Liver (tissue), 9 donors: ENCODE results near the gene KLHL2. TPM values are rescaled to one million over a fixed set of nuclear protein-coding genes. Genes with fewer than 3 reads are reported as not detected.
"Not testable (repeated sequence)": the region's sequence is repeated elsewhere in the genome, so short reads cannot be mapped to it uniquely, and the experiment has no call there.

ENCODE experiments used
- DNase-seq: peaks from one replicate; pipeline ENCODE4 v3.0.0-alpha.2; 2017; ENCODE audit warnings: low spot score
- H3K27ac ChIP-seq, 2 donors: one replicate each; pipeline ENCODE4 v1.7.0; 2013; ENCODE audit warnings: inconsistent platforms in 2 of 2, low read length in 2 of 2, control low read depth in 1 of 2, low read depth in 1 of 2, mild to moderate bottlenecking in 1 of 2
- H3K27me3 ChIP-seq, 4 donors: one replicate each; pipeline versions ENCODE4 v1.6.1 to v1.7.0; 2013; ENCODE audit warnings: low read length in 3 of 4, inconsistent platforms in 1 of 4, mild to moderate bottlenecking in 1 of 4, moderate library complexity in 1 of 4; ENCODE audit not compliant: control insufficient read depth in 4 of 4, insufficient read depth in 4 of 4
- H3K36me3 ChIP-seq, 4 donors: one replicate each; pipeline versions ENCODE4 v1.6.1 to v1.7.0; 2013; ENCODE audit warnings: low read length in 3 of 4, mild to moderate bottlenecking in 3 of 4, low read depth in 1 of 4, moderate library complexity in 1 of 4; ENCODE audit not compliant: control insufficient read depth in 4 of 4, insufficient read depth in 3 of 4
- H3K4me1 ChIP-seq, 4 donors: one replicate each; pipeline versions ENCODE4 v1.6.1 to v1.7.0; 2013; ENCODE audit warnings: low read length in 3 of 4, mild to moderate bottlenecking in 3 of 4, moderate library complexity in 1 of 4; ENCODE audit not compliant: control insufficient read depth in 4 of 4, insufficient read depth in 4 of 4
- H3K4me3 ChIP-seq, 3 donors: one replicate each; pipeline versions ENCODE4 v1.6.1 to v1.7.0; 2013; ENCODE audit warnings: low read length in 3 of 3, control low read depth in 1 of 3, low read depth in 1 of 3, mild to moderate bottlenecking in 1 of 3
- H3K9ac ChIP-seq, 2 donors: one replicate each; pipeline ENCODE4 v1.7.0; 2013; ENCODE audit warnings: low read length in 2 of 2, mild to moderate bottlenecking in 2 of 2, moderate library complexity in 2 of 2, control low read depth in 1 of 2, low read depth in 1 of 2
- H3K9me3 ChIP-seq, 4 donors: one replicate each; pipeline versions ENCODE4 v1.6.1 to v1.7.0; 2013; ENCODE audit warnings: low read length in 3 of 4; ENCODE audit not compliant: control insufficient read depth in 4 of 4
- CTCF ChIP-seq: fragments of 150-350 bp; IDR thresholded peaks from 2 replicates; pipeline ENCODE4 v1.5.1; 2017; ENCODE audit warnings: improper control_type of control experiment, low read depth, low read length; ENCODE audit not compliant: missing input control
- FOXA1 ChIP-seq: IDR thresholded peaks from 2 replicates; pipeline ENCODE4 v1.6.1; 2016; ENCODE audit warnings: antibody characterized with exemption
- FOXA2 ChIP-seq: IDR thresholded peaks from 2 replicates; pipeline ENCODE4 v1.6.1; 2016; ENCODE audit warnings: antibody characterized with exemption
- GABPA ChIP-seq, 2 donors: IDR thresholded peaks in 1 of 2; conservative IDR thresholded peaks in 1 of 2; 2 replicates each; pipeline ENCODE4 v1.6.1; 2016; ENCODE audit warnings: antibody characterized with exemption in 2 of 2, mild to moderate bottlenecking in 1 of 2, moderate library complexity in 1 of 2
- HNF4A ChIP-seq, 2 donors: conservative IDR thresholded peaks; 2 replicates each; pipeline ENCODE4 v1.6.1; 2016; ENCODE audit warnings: antibody characterized with exemption in 2 of 2, mild to moderate bottlenecking in 2 of 2
- HNF4G ChIP-seq: IDR thresholded peaks from 2 replicates; pipeline ENCODE4 v1.6.1; 2016; ENCODE audit warnings: antibody characterized with exemption
- JUND ChIP-seq, 2 donors: IDR thresholded peaks; 2 replicates each; pipeline ENCODE4 v1.6.1; 2016; ENCODE audit warnings: antibody characterized with exemption in 2 of 2
- NR2F2 ChIP-seq: IDR thresholded peaks from 2 replicates; pipeline ENCODE4 v1.6.1; 2016; ENCODE audit warnings: antibody characterized with exemption
- RAD21 ChIP-seq, 2 donors: IDR thresholded peaks; 2 replicates each; pipeline ENCODE4 v1.6.1; 2016; ENCODE audit warnings: antibody characterized with exemption in 2 of 2, mild to moderate bottlenecking in 2 of 2
- RXRA ChIP-seq, 2 donors: IDR thresholded peaks; 2 replicates each; pipeline ENCODE4 v1.6.1; 2017 to 2018; ENCODE audit warnings: antibody characterized with exemption in 2 of 2, mild to moderate bottlenecking in 1 of 2
- SP1 ChIP-seq: IDR thresholded peaks from 2 replicates; pipeline ENCODE4 v1.6.1; 2018; ENCODE audit warnings: antibody characterized with exemption, mild to moderate bottlenecking
- YY1 ChIP-seq: IDR thresholded peaks from 2 replicates; pipeline ENCODE4 v1.6.1; 2016; ENCODE audit warnings: antibody characterized with exemption, mild to moderate bottlenecking
- ZBTB33 ChIP-seq: IDR thresholded peaks from 2 replicates; pipeline ENCODE4 v1.6.1; 2016; ENCODE audit warnings: antibody characterized with exemption
- WGBS: extraction: QIAGEN DNeasy Blood & Tissue Kit; methylation state at CpG from one replicate; pipeline ENCODE4 v1.1.7; 2013; 5-methylcytosine and 5-hydroxymethylcytosine counted together
- polyA plus RNA-seq, 2 donors: library from polyadenylated mRNA; stranded (reverse) in 1 of 2; unstranded in 1 of 2; fragments of 200-250 nt in 1 of 2; fragments of >200 nt in 1 of 2; fragmentation: Nextera tagmentation in 1 of 2; extraction: Ambion mirVana in 1 of 2; gene quantifications; one replicate each; pipeline versions ENCODE4 v1.2.1 to v1.2.3, GENCODE V29; 2013 to 2015
- total RNA-seq, 2 donors: library from RNA; depleted of rRNA; stranded (reverse); fragments of >200 nt; gene quantifications; one replicate each; pipeline ENCODE4 v1.2.3, GENCODE V29; 2014
- donor health status: healthy.
- donor health status: healthy.
- donor health status: healthy.
- donor health status: healthy.
- donor health status: healthy.

The KLHL2 gene
- total and polyA plus RNA-seq, 4 donors, result 10.0 to 37.9 (median 13.6) TPM

- DNase-seq, result no peak
- Histone ChIP-seq H3K27ac (no peak overlapping the region), H3K4me1 (peaks cover 4 to 17% (median 15%) of the 10 kb centered on the region in 4 donors), H3K9me3 (no peaks in the 10 kb centered on the region), H3K9ac (no peak overlapping the region), H3K27me3 (no peaks in the 10 kb centered on the region), H3K36me3 (no peaks in the 10 kb centered on the region), H3K4me3 (no peak overlapping the region)
- WGBS, result 37% methylated on average over 2 of the region's 2 CpGs
- peak; percentile 29 for TF ChIP-seq FOXA1
- peak; percentile 46 for TF ChIP-seq ZBTB33
- peak; percentile 67 for TF ChIP-seq YY1
- TF ChIP-seq FOXA2, result peak; percentile 52
- no peak for TF ChIP-seq GABPA (IDR thresholded peaks at IDR 0.05 in 1 of 2, conservative IDR thresholded peaks at IDR 0.05 in 1 of 2)
- TF ChIP-seq HNF4A (conservative IDR thresholded peaks at IDR 0.05), result peak; percentile 74 to 78
- TF ChIP-seq RAD21 (IDR thresholded peaks at IDR 0.05), result peak; percentile 21 to 59
- no peak for TF ChIP-seq CTCF
- TF ChIP-seq SP1, result peak; percentile 77
- TF ChIP-seq JUND (IDR thresholded peaks at IDR 0.05), result peak; percentile 38 to 50
- peak; percentile 68 to 77 for TF ChIP-seq RXRA (IDR thresholded peaks at IDR 0.05)
- TF ChIP-seq NR2F2, result no peak
These were observed 43.1 kb upstream of the KLHL2 start for GRCh38 chr4:165164257-165164656.

GRCh38 chr4:165166872-165167271, 40.5 kb upstream of the KLHL2 start:
- not testable (repeated sequence) for DNase-seq, H3K27me3 ChIP-seq, H3K36me3 ChIP-seq, H3K4me3 ChIP-seq, H3K9me3 ChIP-seq, H3K9ac ChIP-seq, H3K27ac ChIP-seq
- WGBS, result 93% methylated on average over 1 of the region's 1 CpG
- H3K4me1 ChIP-seq, result peaks cover 4 to 19% (median 7%) of the 10 kb centered on the region in 4 donors

- H3K27me3 ChIP-seq, result no peaks in the 10 kb centered on the region
- H3K9me3 ChIP-seq, result no peaks in the 10 kb centered on the region
- no peak overlapping the region for H3K9ac ChIP-seq
- no peak for DNase-seq
- 79% methylated on average over 6 of the region's 6 CpGs for WGBS
- H3K27ac ChIP-seq, result no peak overlapping the region
- H3K4me1 ChIP-seq, result peaks cover 4 to 19% (median 7%) of the 10 kb centered on the region in 4 donors
- H3K36me3 ChIP-seq, result no peaks in the 10 kb centered on the region
- TF ChIP-seq RXRA (IDR thresholded peaks at IDR 0.05), result peak in 1 of 2 donors; percentile 27
- peak in 1 of 2 donors; percentile 7 for TF ChIP-seq RAD21 (IDR thresholded peaks at IDR 0.05)
- no peak for TF ChIP-seq HNF4G
- no peak for TF ChIP-seq JUND (IDR thresholded peaks at IDR 0.05)
- no peak overlapping the region for H3K4me3 ChIP-seq
These were observed 39.7 kb upstream of the KLHL2 start for GRCh38 chr4:165167650-165168049.
